Measurements from ENCODE around the gene FAM174C.

DNA sequence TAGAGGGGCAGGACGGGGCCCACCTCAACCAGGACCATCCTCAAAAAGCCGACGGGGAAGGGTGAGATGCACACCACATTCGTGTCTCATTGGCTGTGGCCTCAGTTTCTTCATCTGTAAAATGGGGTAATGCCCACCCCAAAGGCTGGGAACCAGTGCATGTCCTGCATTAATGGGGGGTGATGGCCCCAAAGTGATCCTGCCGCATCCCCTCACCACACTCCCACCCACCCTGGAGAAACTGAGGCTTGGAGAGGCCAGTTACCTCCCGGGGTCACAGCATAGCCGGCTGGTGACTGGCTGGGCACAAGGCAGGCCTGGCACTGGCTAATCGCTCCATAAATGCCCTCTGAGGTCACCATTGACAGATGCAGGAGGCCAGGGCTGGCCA lies 27.6 kb upstream of the FAM174C start:
- TF ChIP-seq, protein P1, sequence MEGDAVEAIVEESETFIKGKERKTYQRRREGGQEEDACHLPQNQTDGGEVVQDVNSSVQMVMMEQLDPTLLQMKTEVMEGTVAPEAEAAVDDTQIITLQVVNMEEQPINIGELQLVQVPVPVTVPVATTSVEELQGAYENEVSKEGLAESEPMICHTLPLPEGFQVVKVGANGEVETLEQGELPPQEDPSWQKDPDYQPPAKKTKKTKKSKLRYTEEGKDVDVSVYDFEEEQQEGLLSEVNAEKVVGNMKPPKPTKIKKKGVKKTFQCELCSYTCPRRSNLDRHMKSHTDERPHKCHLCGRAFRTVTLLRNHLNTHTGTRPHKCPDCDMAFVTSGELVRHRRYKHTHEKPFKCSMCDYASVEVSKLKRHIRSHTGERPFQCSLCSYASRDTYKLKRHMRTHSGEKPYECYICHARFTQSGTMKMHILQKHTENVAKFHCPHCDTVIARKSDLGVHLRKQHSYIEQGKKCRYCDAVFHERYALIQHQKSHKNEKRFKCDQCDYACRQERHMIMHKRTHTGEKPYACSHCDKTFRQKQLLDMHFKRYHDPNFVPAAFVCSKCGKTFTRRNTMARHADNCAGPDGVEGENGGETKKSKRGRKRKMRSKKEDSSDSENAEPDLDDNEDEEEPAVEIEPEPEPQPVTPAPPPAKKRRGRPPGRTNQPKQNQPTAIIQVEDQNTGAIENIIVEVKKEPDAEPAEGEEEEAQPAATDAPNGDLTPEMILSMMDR (optimal IDR thresholded peaks at IDR 0.05 in 1 of 3, IDR thresholded peaks at IDR 0.05 in 1 of 3, conservative IDR thresholded peaks at IDR 0.05 in 1 of 3; ENCODE audit: extremely low read depth in 1 of 3, insufficient read depth in 2 of 3, low read length in 3 of 3): no peak
- TF ChIP-seq EZH2 (IDR thresholded peaks at IDR 0.05; ENCODE audit: low read length): no peak

All from keratinocyte (primary cell).